ENCODE results near the gene COL4A2. TPM values are rescaled to one million over a fixed set of nuclear protein-coding genes. Genes with fewer than 3 reads are reported as not detected.

Gene COL4A2
- total RNA-seq, 1 donor from 2014 or later: 511 TPM

DNA sequence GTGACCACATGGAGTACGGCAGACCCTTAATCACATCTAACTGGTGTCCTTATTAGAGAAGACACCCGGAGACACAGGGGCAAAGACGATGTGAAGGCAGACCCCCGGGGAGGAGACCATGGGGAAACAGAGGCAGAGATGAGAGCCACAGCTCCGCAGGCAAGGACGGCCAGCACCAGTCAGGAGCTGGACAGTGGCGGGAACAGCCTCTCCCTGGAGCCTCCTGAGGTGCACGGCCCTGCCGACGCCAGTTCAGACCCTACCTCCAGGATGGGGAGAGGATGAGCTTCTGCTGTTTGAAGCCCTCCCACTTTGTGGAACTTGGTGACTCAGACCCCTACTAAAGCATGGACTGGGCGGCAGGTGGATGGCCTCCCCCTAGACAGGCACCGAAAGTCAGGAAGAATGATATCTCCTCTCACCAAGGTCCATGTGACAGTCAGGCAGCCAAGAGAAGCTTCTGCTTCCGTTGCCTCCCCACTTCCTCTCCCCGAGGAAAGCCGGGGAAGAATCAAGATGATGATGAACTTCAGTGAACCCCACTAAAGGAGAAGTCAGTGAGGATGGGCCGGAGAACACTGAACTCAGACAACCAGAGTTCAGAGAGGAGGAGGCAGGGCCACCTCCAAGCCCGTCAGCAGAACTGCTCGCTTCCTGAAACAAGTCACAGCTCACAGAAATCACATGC, 229.1 kb downstream of the COL4A2 start:
- Histone ChIP-seq H3K4me3 (ENCODE audit: low read length in 3 of 3) (no peak overlapping the region), H3K9ac (ENCODE audit: low read depth in 1 of 3, low read length in 3 of 3) (no peak overlapping the region), H3K4me1 (ENCODE audit: control insufficient read depth in 3 of 3, insufficient read depth in 3 of 3, low read length in 3 of 3) (peaks cover 4 to 10% (median 10%) of the 10 kb centered on the region in 3 donors), H3K27ac (ENCODE audit: low read depth, low read length) (peak overlapping the region; percentile 54), H3K36me3 (ENCODE audit: control insufficient read depth in 3 of 3, insufficient read depth in 3 of 3, low read length in 3 of 3) (no peaks in the 10 kb centered on the region), H3K9me3 (ENCODE audit: control insufficient read depth in 3 of 3, low read length in 3 of 3) (no peaks in the 10 kb centered on the region), H3K27me3 (ENCODE audit: control insufficient read depth in 3 of 3, insufficient read depth in 3 of 3, low read length in 3 of 3) (no peaks in the 10 kb centered on the region)

DNA sequence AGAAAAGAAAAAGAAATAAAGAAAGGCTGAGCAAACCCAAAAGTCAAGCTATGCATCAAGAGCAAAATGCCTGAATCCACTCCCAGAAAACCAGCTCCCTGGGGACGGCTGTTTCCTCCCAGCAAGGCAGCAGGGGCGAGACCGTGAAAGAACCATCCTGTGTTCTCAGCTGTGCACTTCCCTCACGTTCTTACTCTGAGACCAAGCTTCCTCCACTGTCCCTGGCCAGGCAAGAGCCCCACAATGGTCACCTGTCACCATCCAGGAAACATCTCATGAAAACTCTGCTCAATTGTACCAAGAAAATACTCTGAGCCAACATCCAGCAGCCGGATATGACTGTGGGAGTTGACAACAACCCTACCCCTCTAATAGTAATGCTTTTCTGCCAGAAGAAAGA, 231.5 kb downstream of the COL4A2 start:
- Histone ChIP-seq H3K27me3 (ENCODE audit: control insufficient read depth in 3 of 3, insufficient read depth in 3 of 3, low read length in 3 of 3) (no peaks in the 10 kb centered on the region), H3K9me3 (ENCODE audit: control insufficient read depth in 3 of 3, low read length in 3 of 3) (no peaks in the 10 kb centered on the region), H3K4me1 (ENCODE audit: control insufficient read depth in 3 of 3, insufficient read depth in 3 of 3, low read length in 3 of 3) (peaks cover 10 to 17% (median 15%) of the 10 kb centered on the region in 3 donors), H3K4me3 (ENCODE audit: low read length in 3 of 3) (no peak overlapping the region), H3K27ac (ENCODE audit: low read depth, low read length) (no peak overlapping the region), H3K36me3 (ENCODE audit: control insufficient read depth in 3 of 3, insufficient read depth in 3 of 3, low read length in 3 of 3) (no peaks in the 10 kb centered on the region), H3K9ac (ENCODE audit: low read depth in 1 of 3, low read length in 3 of 3) (no peak overlapping the region)

DNA sequence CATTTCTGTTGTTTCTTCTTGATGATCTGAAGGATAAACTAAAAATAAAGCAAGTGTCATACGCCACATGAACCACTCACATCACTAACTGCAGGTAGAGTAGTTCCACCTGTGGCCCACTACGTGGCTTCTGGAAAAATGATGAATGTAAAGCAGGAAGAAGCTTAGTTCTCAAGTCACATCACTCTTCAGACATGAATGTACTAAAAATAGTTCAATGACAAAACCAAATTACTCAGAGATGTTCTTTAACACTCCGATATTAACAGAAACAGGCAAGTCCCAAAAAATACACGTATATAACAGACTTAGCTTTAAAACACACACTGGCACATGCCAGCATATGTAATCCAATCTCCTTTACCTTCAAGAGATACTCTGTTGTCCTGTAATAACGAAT, 232.8 kb downstream of the COL4A2 start:
- no peak overlapping the region for H3K4me3 ChIP-seq (ENCODE audit: low read length in 3 of 3)
- no peak overlapping the region for H3K27ac ChIP-seq (ENCODE audit: low read depth, low read length)
- H3K9me3 ChIP-seq (ENCODE audit: control insufficient read depth in 3 of 3, low read length in 3 of 3): peaks cover 0 to 2% (median 0%) of the 10 kb centered on the region in 3 donors
- H3K9ac ChIP-seq (ENCODE audit: low read depth in 1 of 3, low read length in 3 of 3): no peak overlapping the region
- H3K36me3 ChIP-seq (ENCODE audit: control insufficient read depth in 3 of 3, insufficient read depth in 3 of 3, low read length in 3 of 3): no peaks in the 10 kb centered on the region
- no peaks in the 10 kb centered on the region for H3K27me3 ChIP-seq (ENCODE audit: control insufficient read depth in 3 of 3, insufficient read depth in 3 of 3, low read length in 3 of 3)
- H3K4me1 ChIP-seq (ENCODE audit: control insufficient read depth in 3 of 3, insufficient read depth in 3 of 3, low read length in 3 of 3): peaks cover 8 to 17% (median 10%) of the 10 kb centered on the region in 3 donors

DNA sequence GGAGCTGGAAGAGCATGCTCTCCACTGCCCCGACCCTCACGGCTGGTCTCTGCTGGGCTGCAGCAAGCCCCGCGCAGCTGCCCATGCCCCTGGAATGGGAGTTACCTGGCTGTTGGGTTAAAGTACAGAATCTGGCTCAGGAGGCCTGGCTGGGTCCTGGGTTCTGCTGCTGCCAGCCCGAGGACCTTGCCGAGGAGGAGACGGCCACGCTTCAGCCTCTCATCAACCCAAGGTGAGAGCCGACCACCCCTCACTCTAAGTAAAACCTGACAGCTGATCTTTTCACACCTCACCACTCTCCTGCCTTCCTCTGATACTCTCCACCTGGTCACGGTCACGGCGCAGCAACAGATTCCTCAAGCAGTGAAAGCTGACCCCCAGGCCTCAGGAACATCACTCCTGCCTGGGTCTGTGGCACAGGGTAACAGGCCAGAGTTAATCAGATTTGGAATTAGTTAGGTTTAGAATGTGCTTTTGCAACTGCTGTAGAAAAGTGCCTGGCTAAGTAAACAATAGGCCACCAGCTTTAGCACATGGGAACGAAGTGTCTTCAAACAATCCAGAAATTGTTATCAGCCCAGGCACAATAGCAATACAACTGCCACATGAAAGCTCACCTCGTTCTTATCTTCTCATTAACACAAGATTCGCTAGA, 233.9 kb downstream of the COL4A2 start:
- Histone ChIP-seq H3K27ac (ENCODE audit: low read depth, low read length) (no peak overlapping the region), H3K9me3 (ENCODE audit: control insufficient read depth in 3 of 3, low read length in 3 of 3) (peaks cover 0 to 2% (median 0%) of the 10 kb centered on the region in 3 donors), H3K36me3 (ENCODE audit: control insufficient read depth in 3 of 3, insufficient read depth in 3 of 3, low read length in 3 of 3) (no peaks in the 10 kb centered on the region), H3K27me3 (ENCODE audit: control insufficient read depth in 3 of 3, insufficient read depth in 3 of 3, low read length in 3 of 3) (no peaks in the 10 kb centered on the region), H3K9ac (ENCODE audit: low read depth in 1 of 3, low read length in 3 of 3) (peak overlapping the region in 1 of 3 donors; percentile 50), H3K4me3 (ENCODE audit: low read length in 3 of 3) (no peak overlapping the region), H3K4me1 (ENCODE audit: control insufficient read depth in 3 of 3, insufficient read depth in 3 of 3, low read length in 3 of 3) (peaks cover 8 to 17% (median 10%) of the 10 kb centered on the region in 3 donors)

DNA sequence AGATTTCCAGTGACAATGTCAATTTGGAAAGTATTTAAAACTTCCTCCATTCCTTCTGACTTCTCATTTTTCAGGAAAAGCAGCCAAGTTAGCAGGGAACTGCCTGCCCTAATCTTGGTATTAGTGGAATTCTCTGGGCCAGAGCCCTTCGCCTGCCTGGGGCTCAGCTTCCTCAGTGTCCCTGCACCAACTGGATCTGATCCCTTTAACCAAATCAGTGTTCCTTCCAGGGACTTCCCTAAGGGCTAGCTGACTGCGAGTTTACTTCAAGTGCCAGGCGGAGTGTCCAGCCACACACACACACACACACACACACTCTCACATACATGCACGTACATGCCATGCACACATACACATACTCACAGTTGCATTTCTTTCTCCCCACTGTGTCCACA, 234.4 kb downstream of the COL4A2 start:
- Histone ChIP-seq H3K27ac (ENCODE audit: low read depth, low read length) (no peak overlapping the region), H3K4me1 (ENCODE audit: control insufficient read depth in 3 of 3, insufficient read depth in 3 of 3, low read length in 3 of 3) (peaks cover 10 to 17% (median 10%) of the 10 kb centered on the region in 3 donors), H3K9me3 (ENCODE audit: control insufficient read depth in 3 of 3, low read length in 3 of 3) (peaks cover 0 to 2% (median 0%) of the 10 kb centered on the region in 3 donors), H3K9ac (ENCODE audit: low read depth in 1 of 3, low read length in 3 of 3) (peak overlapping the region in 2 of 3 donors; percentile 50 to 53), H3K27me3 (ENCODE audit: control insufficient read depth in 3 of 3, insufficient read depth in 3 of 3, low read length in 3 of 3) (no peaks in the 10 kb centered on the region), H3K4me3 (ENCODE audit: low read length in 3 of 3) (peak overlapping the region in 1 of 3 donors; percentile 29), H3K36me3 (ENCODE audit: control insufficient read depth in 3 of 3, insufficient read depth in 3 of 3, low read length in 3 of 3) (no peaks in the 10 kb centered on the region)

DNA sequence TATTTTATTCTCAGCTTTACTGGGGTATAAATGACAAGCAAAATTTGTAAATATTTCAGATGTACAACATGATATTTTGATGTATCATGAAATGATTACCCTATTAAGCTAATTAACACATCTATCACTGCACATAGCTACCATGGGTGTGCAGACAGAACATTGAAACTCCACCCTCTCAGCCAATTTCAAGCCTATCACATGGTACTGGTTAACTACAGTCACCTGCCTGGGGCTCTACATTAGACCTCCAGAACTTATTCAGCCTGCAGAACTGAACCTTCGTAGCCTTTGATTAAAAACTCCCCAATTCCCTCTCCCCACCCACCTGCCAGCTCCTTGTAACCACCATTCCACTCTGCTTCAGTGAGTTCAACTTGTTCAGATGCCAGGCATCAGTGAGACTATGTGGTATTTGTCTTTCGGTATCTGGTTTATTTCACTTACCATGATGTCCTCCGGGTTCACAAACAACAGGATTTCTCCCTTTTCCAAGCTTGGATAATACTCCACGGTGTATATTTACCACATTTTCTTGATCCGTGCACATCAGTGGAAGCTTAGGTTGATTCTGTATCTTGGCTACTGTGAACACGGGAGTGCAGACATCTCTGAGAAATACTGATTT, 235.2 kb downstream of the COL4A2 start:
- no peak overlapping the region for H3K27ac ChIP-seq (ENCODE audit: low read depth, low read length)
- H3K4me3 ChIP-seq (ENCODE audit: low read length in 3 of 3): no peak overlapping the region
- no peaks in the 10 kb centered on the region for H3K36me3 ChIP-seq (ENCODE audit: control insufficient read depth in 3 of 3, insufficient read depth in 3 of 3, low read length in 3 of 3)
- peaks cover 0 to 2% (median 0%) of the 10 kb centered on the region in 3 donors for H3K9me3 ChIP-seq (ENCODE audit: control insufficient read depth in 3 of 3, low read length in 3 of 3)
- H3K4me1 ChIP-seq (ENCODE audit: control insufficient read depth in 3 of 3, insufficient read depth in 3 of 3, low read length in 3 of 3): peaks cover 14 to 23% (median 18%) of the 10 kb centered on the region in 3 donors
- no peaks in the 10 kb centered on the region for H3K27me3 ChIP-seq (ENCODE audit: control insufficient read depth in 3 of 3, insufficient read depth in 3 of 3, low read length in 3 of 3)
- no peak overlapping the region for H3K9ac ChIP-seq (ENCODE audit: low read depth in 1 of 3, low read length in 3 of 3)

DNA sequence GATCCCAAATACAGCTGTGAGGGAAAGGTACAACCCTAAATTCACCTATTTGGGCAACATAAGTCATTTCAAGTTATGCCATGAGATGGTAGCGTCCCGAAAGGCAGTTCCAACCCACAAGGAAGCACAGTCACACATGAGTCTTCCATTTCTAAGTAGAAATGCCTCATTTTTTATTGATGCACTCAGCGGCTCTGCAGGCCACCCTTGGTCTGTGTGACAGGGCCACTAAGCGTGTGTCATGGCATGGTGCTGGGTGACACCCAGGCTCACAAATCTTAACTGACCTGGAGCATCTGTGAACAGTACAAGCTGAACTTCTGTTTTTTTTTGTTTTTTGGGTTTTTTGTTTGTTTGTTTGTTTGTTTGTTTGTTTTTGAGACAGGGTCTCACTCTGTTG, 239.3 kb downstream of the COL4A2 start:
- Histone ChIP-seq H3K4me3 (ENCODE audit: low read length in 3 of 3) (no peak overlapping the region), H3K27me3 (ENCODE audit: control insufficient read depth in 3 of 3, insufficient read depth in 3 of 3, low read length in 3 of 3) (no peaks in the 10 kb centered on the region), H3K9me3 (ENCODE audit: control insufficient read depth in 3 of 3, low read length in 3 of 3) (peaks cover 0 to 2% (median 0%) of the 10 kb centered on the region in 3 donors), H3K4me1 (ENCODE audit: control insufficient read depth in 3 of 3, insufficient read depth in 3 of 3, low read length in 3 of 3) (peaks cover 11 to 20% (median 20%) of the 10 kb centered on the region in 3 donors), H3K27ac (ENCODE audit: low read depth, low read length) (no peak overlapping the region), H3K36me3 (ENCODE audit: control insufficient read depth in 3 of 3, insufficient read depth in 3 of 3, low read length in 3 of 3) (no peaks in the 10 kb centered on the region), H3K9ac (ENCODE audit: low read depth in 1 of 3, low read length in 3 of 3) (peak overlapping the region in 1 of 3 donors; percentile 66)

DNA sequence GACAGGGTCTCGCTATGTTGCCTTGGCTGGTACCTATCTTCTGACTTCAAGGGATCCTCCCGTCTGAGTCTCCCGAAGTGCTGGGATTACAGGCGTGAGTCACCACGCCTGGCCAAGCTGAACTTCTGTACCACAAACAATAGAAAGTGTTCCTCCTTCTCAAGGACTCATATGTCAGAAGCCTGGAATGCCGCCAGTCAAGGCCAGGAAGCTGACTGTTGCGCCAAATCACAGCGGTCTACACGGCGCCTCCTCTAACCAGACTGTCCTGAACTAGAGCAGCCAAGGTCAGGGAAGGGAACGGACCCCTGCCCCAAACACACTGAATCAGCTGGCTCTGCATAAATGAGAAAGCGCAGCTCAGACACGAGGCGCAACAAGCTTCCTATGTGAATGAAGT, 239.8 kb downstream of the COL4A2 start:
- Histone ChIP-seq H3K27me3 (ENCODE audit: control insufficient read depth in 3 of 3, insufficient read depth in 3 of 3, low read length in 3 of 3) (no peaks in the 10 kb centered on the region), H3K9ac (ENCODE audit: low read depth in 1 of 3, low read length in 3 of 3) (peak overlapping the region in 1 of 3 donors; percentile 66), H3K4me1 (ENCODE audit: control insufficient read depth in 3 of 3, insufficient read depth in 3 of 3, low read length in 3 of 3) (peaks cover 6 to 17% (median 16%) of the 10 kb centered on the region in 3 donors), H3K36me3 (ENCODE audit: control insufficient read depth in 3 of 3, insufficient read depth in 3 of 3, low read length in 3 of 3) (no peaks in the 10 kb centered on the region), H3K4me3 (ENCODE audit: low read length in 3 of 3) (peak overlapping the region in 1 of 3 donors; percentile 67), H3K27ac (ENCODE audit: low read depth, low read length) (peak overlapping the region; percentile 10), H3K9me3 (ENCODE audit: control insufficient read depth in 3 of 3, low read length in 3 of 3) (peaks cover 0 to 2% (median 0%) of the 10 kb centered on the region in 3 donors)

DNA sequence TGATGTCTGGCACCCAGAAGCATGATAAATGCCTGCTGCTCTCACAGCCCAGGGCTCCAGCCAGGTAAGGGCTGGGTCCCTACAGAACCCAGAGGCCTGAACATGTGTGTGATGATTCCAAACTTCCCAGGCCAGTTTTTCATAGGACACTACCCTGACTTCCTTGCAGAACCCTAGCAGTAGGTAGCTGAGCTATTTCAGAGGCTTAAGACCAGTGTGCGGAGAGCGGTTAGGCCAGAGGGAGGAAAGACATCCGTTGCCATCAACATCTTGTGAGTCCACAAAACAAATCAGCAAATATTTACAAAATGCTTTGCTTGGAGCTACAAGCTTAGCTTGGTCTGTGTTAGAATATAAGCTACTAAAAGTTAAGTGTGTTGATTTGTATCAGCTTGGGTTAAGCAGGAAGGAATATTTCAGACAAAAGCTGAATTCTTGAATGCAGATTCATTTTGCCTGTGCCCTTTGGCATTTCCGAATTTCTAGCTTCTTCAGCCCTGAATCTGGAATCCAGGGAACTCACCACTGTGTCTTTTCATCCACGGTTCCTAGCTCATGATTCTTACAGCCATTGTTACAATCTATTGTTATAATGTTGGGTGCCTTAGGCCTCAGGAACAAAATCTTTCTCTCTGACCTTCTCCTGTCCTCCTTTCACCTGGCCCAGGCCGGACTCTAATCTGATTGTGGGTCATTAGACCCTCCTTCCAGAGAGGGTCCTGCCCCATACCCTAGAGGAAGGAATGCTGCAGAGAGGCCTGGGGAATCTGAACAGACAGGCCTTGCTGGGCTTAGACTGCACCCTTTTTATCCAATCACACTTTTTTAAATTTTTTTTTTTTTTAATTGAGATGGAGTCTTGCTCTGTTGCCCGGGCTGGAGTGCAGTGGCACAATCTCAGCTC, 242.1 kb downstream of the COL4A2 start:
- Histone ChIP-seq H3K27me3 (ENCODE audit: control insufficient read depth in 3 of 3, insufficient read depth in 3 of 3, low read length in 3 of 3) (no peaks in the 10 kb centered on the region), H3K27ac (ENCODE audit: low read depth, low read length) (no peak overlapping the region), H3K9me3 (ENCODE audit: control insufficient read depth in 3 of 3, low read length in 3 of 3) (peaks cover 0 to 2% (median 0%) of the 10 kb centered on the region in 3 donors), H3K4me3 (ENCODE audit: low read length in 3 of 3) (no peak overlapping the region), H3K36me3 (ENCODE audit: control insufficient read depth in 3 of 3, insufficient read depth in 3 of 3, low read length in 3 of 3) (no peaks in the 10 kb centered on the region), H3K4me1 (ENCODE audit: control insufficient read depth in 3 of 3, insufficient read depth in 3 of 3, low read length in 3 of 3) (peaks cover 6 to 17% (median 16%) of the 10 kb centered on the region in 3 donors), H3K9ac (ENCODE audit: low read depth in 1 of 3, low read length in 3 of 3) (no peak overlapping the region)

All from skeletal muscle tissue (tissue), 4 donors.